ENCODE measurements around the gene EFEMP2. TPM values are rescaled to one million over a fixed set of nuclear protein-coding genes. Genes with fewer than 3 reads are reported as not detected.

Gene EFEMP2
- total RNA-seq, 1 donor from 2014 or later = 9.2 TPM

DNA sequence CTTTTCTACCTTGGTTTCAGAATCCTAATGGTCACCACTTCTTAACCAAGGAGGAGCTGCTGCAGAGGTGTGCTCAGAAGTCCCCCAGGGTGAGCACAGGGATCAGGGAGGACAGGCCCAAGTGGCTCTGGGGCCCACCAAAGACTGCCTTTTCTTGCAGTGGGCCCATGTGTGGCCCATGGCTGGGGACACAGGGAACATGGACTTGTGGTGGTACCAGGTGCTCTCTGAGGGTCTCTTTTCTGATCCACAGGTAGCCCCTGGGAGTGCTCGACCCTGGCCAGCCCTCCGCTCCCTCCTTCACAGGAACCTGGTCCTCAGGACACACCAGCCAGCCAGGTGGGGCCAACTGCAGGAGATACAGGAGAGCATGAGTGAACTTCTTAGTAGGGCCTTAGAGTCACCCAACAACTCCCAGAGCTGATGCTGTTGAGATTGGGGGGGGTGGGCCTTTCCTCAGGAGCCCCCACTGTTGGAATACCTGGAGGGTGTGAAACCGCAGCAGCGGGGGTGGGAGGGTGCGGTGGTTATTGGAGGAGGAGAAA, 10.3 kb downstream of the EFEMP2 start:
- Histone ChIP-seq H3K4me3 (no peak overlapping the region), H3F3A (ENCODE audit: low read depth) (peaks cover 44% of the 10 kb centered on the region), H3K4me2 (no peak overlapping the region), H4K20me1 (ENCODE audit: low read depth) (peaks cover 20% of the 10 kb centered on the region), H3K27ac (no peak overlapping the region), H3K9me3 (ENCODE audit: low read depth) (no peaks in the 10 kb centered on the region), H3K9ac (no peak overlapping the region), H2AFZ (replicated peaks) (no peak overlapping the region), H3K79me2 (ENCODE audit: low read depth) (peaks cover 23% of the 10 kb centered on the region), H3K36me3 (no peaks in the 10 kb centered on the region), H3K27me3 (no peaks in the 10 kb centered on the region), H3K4me1 (peaks cover 6% of the 10 kb centered on the region)
- DNase-seq (ENCODE audit: low spot score) = peak; percentile 1
- H3K4me3 Mint-ChIP-seq = peak overlapping the region; percentile 95
- no peak overlapping the region for H3K27ac Mint-ChIP-seq
- H3K36me3 Mint-ChIP-seq = peaks cover 10% of the 10 kb centered on the region
- peaks cover 27% of the 10 kb centered on the region for H3K4me1 Mint-ChIP-seq
- H3K9me3 Mint-ChIP-seq = no peaks in the 10 kb centered on the region
- TF ChIP-seq EZH2 (IDR thresholded peaks at IDR 0.05) = no peak
- no peak for TF ChIP-seq EZH2phosphoT487 (IDR thresholded peaks at IDR 0.05)
- TF ChIP-seq, protein P1, sequence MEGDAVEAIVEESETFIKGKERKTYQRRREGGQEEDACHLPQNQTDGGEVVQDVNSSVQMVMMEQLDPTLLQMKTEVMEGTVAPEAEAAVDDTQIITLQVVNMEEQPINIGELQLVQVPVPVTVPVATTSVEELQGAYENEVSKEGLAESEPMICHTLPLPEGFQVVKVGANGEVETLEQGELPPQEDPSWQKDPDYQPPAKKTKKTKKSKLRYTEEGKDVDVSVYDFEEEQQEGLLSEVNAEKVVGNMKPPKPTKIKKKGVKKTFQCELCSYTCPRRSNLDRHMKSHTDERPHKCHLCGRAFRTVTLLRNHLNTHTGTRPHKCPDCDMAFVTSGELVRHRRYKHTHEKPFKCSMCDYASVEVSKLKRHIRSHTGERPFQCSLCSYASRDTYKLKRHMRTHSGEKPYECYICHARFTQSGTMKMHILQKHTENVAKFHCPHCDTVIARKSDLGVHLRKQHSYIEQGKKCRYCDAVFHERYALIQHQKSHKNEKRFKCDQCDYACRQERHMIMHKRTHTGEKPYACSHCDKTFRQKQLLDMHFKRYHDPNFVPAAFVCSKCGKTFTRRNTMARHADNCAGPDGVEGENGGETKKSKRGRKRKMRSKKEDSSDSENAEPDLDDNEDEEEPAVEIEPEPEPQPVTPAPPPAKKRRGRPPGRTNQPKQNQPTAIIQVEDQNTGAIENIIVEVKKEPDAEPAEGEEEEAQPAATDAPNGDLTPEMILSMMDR (IDR thresholded peaks at IDR 0.05) = no peak
- peaks cover 16% of the 10 kb centered on the region for H3K27me3 Mint-ChIP-seq (ENCODE audit: insufficient read depth, low read depth)

DNA sequence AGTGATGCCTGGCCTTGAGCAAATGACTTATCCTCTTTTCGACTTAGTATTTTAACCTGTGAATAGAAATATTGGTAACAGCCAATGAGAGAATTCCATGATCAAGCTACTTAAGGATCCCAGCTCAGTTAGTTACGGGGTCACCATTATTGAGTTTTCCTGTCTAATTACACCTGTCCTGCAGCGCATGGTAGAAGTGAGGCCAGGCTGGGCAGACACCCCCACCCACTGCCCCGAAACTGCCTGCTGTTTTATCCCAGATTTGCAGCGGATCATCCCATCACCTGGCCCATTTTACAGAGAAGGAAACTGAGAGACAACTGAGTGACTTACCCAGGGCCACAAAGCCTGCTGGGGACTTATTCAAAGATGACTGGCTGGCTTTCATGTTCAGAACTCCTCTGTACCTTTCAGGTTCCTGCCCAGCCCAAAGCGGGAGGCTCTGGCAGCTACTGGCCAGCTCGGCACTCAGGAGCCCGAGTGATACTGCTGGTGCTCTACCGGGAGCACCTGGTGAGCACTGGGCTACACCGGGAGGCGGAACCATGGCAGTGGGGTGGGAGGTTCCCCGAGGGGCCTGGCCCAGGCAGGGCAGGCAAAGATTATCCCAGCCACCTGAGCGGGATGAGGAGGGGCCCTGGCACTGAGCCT, 10.9 kb downstream of the EFEMP2 start:
- Histone ChIP-seq H3K9ac (peak overlapping the region; percentile 63), H3K4me2 (peak overlapping the region; percentile 90), H4K20me1 (ENCODE audit: low read depth) (peaks cover 20% of the 10 kb centered on the region), H3F3A (ENCODE audit: low read depth) (peaks cover 46% of the 10 kb centered on the region), H3K27me3 (no peaks in the 10 kb centered on the region), H3K9me3 (ENCODE audit: low read depth) (no peaks in the 10 kb centered on the region), H3K27ac (no peak overlapping the region), H3K4me1 (peaks cover 6% of the 10 kb centered on the region), H3K4me3 (peak overlapping the region; percentile 87), H2AFZ (replicated peaks) (no peak overlapping the region), H3K79me2 (ENCODE audit: low read depth) (peaks cover 29% of the 10 kb centered on the region), H3K36me3 (no peaks in the 10 kb centered on the region)
- peak; percentile 1 for DNase-seq (ENCODE audit: low spot score)
- H3K27me3 Mint-ChIP-seq (ENCODE audit: insufficient read depth, low read depth) = peaks cover 17% of the 10 kb centered on the region
- H3K27ac Mint-ChIP-seq = no peak overlapping the region
- TF ChIP-seq, protein P1 (IDR thresholded peaks at IDR 0.05) = no peak
- TF ChIP-seq EZH2 (IDR thresholded peaks at IDR 0.05) (no peak), EZH2phosphoT487 (IDR thresholded peaks at IDR 0.05) (no peak)
- H3K9me3 Mint-ChIP-seq = peaks cover under 1% of the 10 kb centered on the region
- H3K4me3 Mint-ChIP-seq = peak overlapping the region; percentile 95
- H3K4me1 Mint-ChIP-seq = peaks cover 24% of the 10 kb centered on the region
- peaks cover 11% of the 10 kb centered on the region for H3K36me3 Mint-ChIP-seq

DNA sequence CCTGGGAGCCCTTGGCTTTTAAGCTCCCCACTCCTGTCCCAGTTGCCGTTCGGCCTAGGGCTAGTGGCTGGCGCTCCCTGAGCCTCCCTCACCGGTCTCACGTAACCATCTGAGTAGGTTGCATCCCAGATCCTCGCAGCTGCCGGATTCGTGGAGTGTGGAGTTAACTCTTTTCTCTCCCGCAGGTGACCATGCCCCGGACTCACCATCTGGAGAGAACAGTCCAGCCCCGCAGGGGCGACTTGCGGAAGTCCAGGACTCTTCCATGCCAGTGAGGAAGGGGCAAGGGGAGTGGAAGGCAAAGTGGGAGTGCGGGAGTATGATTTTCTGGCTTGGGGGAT, 11.5 kb downstream of the EFEMP2 start:
- H3K27ac Mint-ChIP-seq = peak overlapping the region; percentile 95
- Histone ChIP-seq H3K4me2 (peak overlapping the region; percentile 90), H3K4me1 (peaks cover 10% of the 10 kb centered on the region), H3K27ac (no peak overlapping the region), H4K20me1 (ENCODE audit: low read depth) (peaks cover 22% of the 10 kb centered on the region), H3K79me2 (ENCODE audit: low read depth) (peaks cover 34% of the 10 kb centered on the region), H3F3A (ENCODE audit: low read depth) (peaks cover 49% of the 10 kb centered on the region), H3K9ac (peak overlapping the region; percentile 63), H3K27me3 (no peaks in the 10 kb centered on the region), H2AFZ (replicated peaks) (no peak overlapping the region), H3K4me3 (peak overlapping the region; percentile 87), H3K9me3 (ENCODE audit: low read depth) (no peaks in the 10 kb centered on the region), H3K36me3 (no peaks in the 10 kb centered on the region)
- peaks cover 3% of the 10 kb centered on the region for H3K9me3 Mint-ChIP-seq
- H3K36me3 Mint-ChIP-seq = peaks cover 17% of the 10 kb centered on the region
- peaks cover 27% of the 10 kb centered on the region for H3K4me1 Mint-ChIP-seq
- H3K27me3 Mint-ChIP-seq (ENCODE audit: insufficient read depth, low read depth) = peaks cover 22% of the 10 kb centered on the region
- H3K4me3 Mint-ChIP-seq = peak overlapping the region; percentile 95
- DNase-seq (ENCODE audit: low spot score) = peak; percentile 43
- TF ChIP-seq, protein P1 (IDR thresholded peaks at IDR 0.05) = no peak
- no peak for TF ChIP-seq EZH2phosphoT487 (IDR thresholded peaks at IDR 0.05)
- TF ChIP-seq EZH2 (IDR thresholded peaks at IDR 0.05) = no peak

Measured in neural progenitor cell (in vitro differentiated cells).